LNCaP clone FGC (cell line): ENCODE measurements around the gene MICALL1.

ENCODE experiments used
- DNase-seq: peaks from one replicate; pipeline ENCODE4 v3.0.0-alpha.2; 2011; ENCODE audit warnings: low read depth
- H3K4me3 ChIP-seq: 2 replicates; pipeline ENCODE4 v1.5.1; 2011; ENCODE audit warnings: mild to moderate bottlenecking, low read depth, low read length, control low read depth
- CTCF ChIP-seq: IDR thresholded peaks from 2 replicates; pipeline ENCODE4 v1.5.1; 2012; ENCODE audit warnings: mild to moderate bottlenecking; ENCODE audit not compliant: control insufficient read depth, insufficient read depth; ENCODE audit errors: extremely low read depth

MICALL1 gene

GRCh38 chr22:37913233-37913721, 7.2 kb downstream of the MICALL1 start:
- H3K4me3 ChIP-seq: no peak overlapping the region
- no peak for DNase-seq
- TF ChIP-seq CTCF: no peak

GRCh38 chr22:37916311-37916710, 10.2 kb downstream of the MICALL1 start:
- H3K4me3 ChIP-seq: no peak overlapping the region
- no peak for DNase-seq
- TF ChIP-seq CTCF: no peak

- H3K4me3 ChIP-seq: no peak overlapping the region
- DNase-seq: no peak
- TF ChIP-seq CTCF: no peak
Observed at GRCh38 chr22:37917874-37918548, 11.9 kb downstream of the MICALL1 start.

- no peak overlapping the region for H3K4me3 ChIP-seq
- TF ChIP-seq CTCF: no peak
- DNase-seq: no peak
Observed at GRCh38 chr22:37918580-37919270, 12.6 kb downstream of the MICALL1 start.

- no peak overlapping the region for H3K4me3 ChIP-seq
- no peak for DNase-seq
- TF ChIP-seq CTCF: no peak
Observed at GRCh38 chr22:37920126-37920525, 14.0 kb downstream of the MICALL1 start.

GRCh38 chr22:37922191-37922590, 16.1 kb downstream of the MICALL1 start:
- DNase-seq: no peak
- no peak for TF ChIP-seq CTCF
- H3K4me3 ChIP-seq: no peak overlapping the region
